Activated T-cell treated with anti-CD3 and anti-CD28 coated beads for 4 hours (primary cell): ENCODE data around the gene UNC79.

Source experiments
- DNase-seq: peaks from one replicate; pipeline ENCODE4 v3.0.0-alpha.2; 2020

Gene UNC79

GRCh38 chr14:93733231-93733630 lies 302.5 kb downstream of the UNC79 start:
- no peak for DNase-seq

GRCh38 chr14:93733631-93734030 lies 302.9 kb downstream of the UNC79 start:
- DNase-seq = no peak

GRCh38 chr14:93734086-93734822 lies 303.5 kb downstream of the UNC79 start:
- no peak for DNase-seq

GRCh38 chr14:93735206-93735605 lies 304.5 kb downstream of the UNC79 start:
- DNase-seq = no peak

GRCh38 chr14:93736378-93737014 lies 305.8 kb downstream of the UNC79 start:
- no peak for DNase-seq

GRCh38 chr14:93737634-93738033 lies 306.9 kb downstream of the UNC79 start:
- no peak for DNase-seq

- DNase-seq = no peak
Measured at GRCh38 chr14:93741556-93742230, 311.0 kb downstream of the UNC79 start.

- no peak for DNase-seq
Measured at GRCh38 chr14:93742761-93743160, 312.0 kb downstream of the UNC79 start.

- DNase-seq = no peak
Measured at GRCh38 chr14:93743270-93744060, 312.7 kb downstream of the UNC79 start.

GRCh38 chr14:93744176-93744575 lies 313.4 kb downstream of the UNC79 start:
- no peak for DNase-seq

GRCh38 chr14:93744876-93745275 lies 314.1 kb downstream of the UNC79 start:
- no peak for DNase-seq

GRCh38 chr14:93745603-93746273 lies 315.0 kb downstream of the UNC79 start:
- no peak for DNase-seq

- DNase-seq = no peak
Measured at GRCh38 chr14:93747102-93747501, 316.4 kb downstream of the UNC79 start.

- DNase-seq = no peak
Measured at GRCh38 chr14:93747560-93747959, 316.8 kb downstream of the UNC79 start.

GRCh38 chr14:93748208-93749075 lies 317.7 kb downstream of the UNC79 start:
- DNase-seq = no peak

GRCh38 chr14:93749076-93749420 lies 318.3 kb downstream of the UNC79 start:
- DNase-seq = no peak

- DNase-seq = no peak
Measured at GRCh38 chr14:93751946-93752655, 321.4 kb downstream of the UNC79 start.

GRCh38 chr14:93752980-93753561 lies 322.3 kb downstream of the UNC79 start:
- no peak for DNase-seq

- no peak for DNase-seq
Measured at GRCh38 chr14:93753647-93754046, 322.9 kb downstream of the UNC79 start.

GRCh38 chr14:93757206-93757605 lies 326.5 kb downstream of the UNC79 start:
- DNase-seq = no peak
